Activated CD4-positive, alpha-beta T cell treated with anti-CD3 and anti-CD28 coated beads for 48 hours (primary cell): ENCODE data around the gene CDK11A.
A peak's percentile ranks its signal among the peaks of the same experiment; 100 is the strongest.
"Not testable (repeated sequence)": the region's sequence is repeated elsewhere in the genome, so short reads cannot be mapped to it uniquely, and the experiment has no call there.

Experiments used
- DNase-seq: peaks from one replicate; pipeline ENCODE4 v3.0.0-alpha.2; 2020

Gene CDK11A

GRCh38 chr1:1754051-1754815 is 30.1 kb upstream of the CDK11A start:
- DNase-seq, result no peak

- no peak for DNase-seq
Measured at GRCh38 chr1:1753607-1754005, 29.4 kb upstream of the CDK11A start.

GRCh38 chr1:1752636-1753606 is 28.8 kb upstream of the CDK11A start:
- no peak for DNase-seq

GRCh38 chr1:1752190-1752589 is 28.0 kb upstream of the CDK11A start:
- DNase-seq, result no peak

GRCh38 chr1:1749941-1750340 is 25.8 kb upstream of the CDK11A start:
- not testable (repeated sequence) for DNase-seq

- DNase-seq, result no peak
Measured at GRCh38 chr1:1748686-1749321, 24.6 kb upstream of the CDK11A start.

- not testable (repeated sequence) for DNase-seq
Measured at GRCh38 chr1:1746566-1746909, 22.4 kb upstream of the CDK11A start.

- peak; percentile 92 for DNase-seq
Measured at GRCh38 chr1:1745651-1746565, 21.8 kb upstream of the CDK11A start.

- not testable (repeated sequence) for DNase-seq
Measured at GRCh38 chr1:1742529-1742928, 18.4 kb upstream of the CDK11A start.

- DNase-seq, result not testable (repeated sequence)
Measured at GRCh38 chr1:1741013-1741412, 16.9 kb upstream of the CDK11A start.

GRCh38 chr1:1738799-1739337 is 14.7 kb upstream of the CDK11A start:
- not testable (repeated sequence) for DNase-seq

GRCh38 chr1:1737675-1738590 is 13.8 kb upstream of the CDK11A start:
- DNase-seq, result not testable (repeated sequence)

GRCh38 chr1:1732381-1732780 is 8.2 kb upstream of the CDK11A start:
- DNase-seq, result no peak

GRCh38 chr1:1730870-1731269 is 6.7 kb upstream of the CDK11A start:
- DNase-seq, result no peak

GRCh38 chr1:1730230-1730629 is 6.1 kb upstream of the CDK11A start:
- DNase-seq, result not testable (repeated sequence)

GRCh38 chr1:1729116-1729816 is 5.1 kb upstream of the CDK11A start:
- not testable (repeated sequence) for DNase-seq

GRCh38 chr1:1728308-1729005 is 4.3 kb upstream of the CDK11A start:
- DNase-seq, result not testable (repeated sequence)

- not testable (repeated sequence) for DNase-seq
Measured at GRCh38 chr1:1727131-1727651, 3.0 kb upstream of the CDK11A start.

- not testable (repeated sequence) for DNase-seq
Measured at GRCh38 chr1:1726088-1726487, 1.9 kb upstream of the CDK11A start.
